Left renal pelvis (tissue), 4 donors: Measurements from ENCODE around the gene KLHL4. TPM values are rescaled to one million over a fixed set of nuclear protein-coding genes. Genes with fewer than 3 reads are reported as not detected.
"Not testable (repeated sequence)": the region's sequence is repeated elsewhere in the genome, so short reads cannot be mapped to it uniquely, and the experiment has no call there.

Experiments used
- DNase-seq, 4 donors: peaks; one replicate each; pipeline ENCODE4 v3.0.0-alpha.2; 2013; ENCODE audit warnings: low read depth in 4 of 4, low spot score in 3 of 4
- polyA plus RNA-seq, 4 donors: library from polyadenylated mRNA; unstranded; fragments of 120-200 nt; gene quantifications; one replicate each; pipeline ENCODE4 v1.2.1, GENCODE V29; 2013; ENCODE audit not compliant: insufficient read length in 4 of 4

Gene KLHL4
- 10 to 100 TPM in 1 of 4 donors, 1 to 10 TPM in 3; 5.7 to 30.3 (median 8.7) TPM for polyA plus RNA-seq

GRCh38 chrX:87517571-87518141, at the start of gene KLHL4:
Gene KLHL4, plus strand, starts transcription at chrX:87517802. Its CDS starts 92 bp downstream, at chrX:87517894.
- DNase-seq: peak; percentile 22 to 58 (median 46)

- DNase-seq: no peak
These were observed 48.7 kb upstream of the KLHL4 start for GRCh38 chrX:87468941-87469340.

- DNase-seq: no peak
These were observed 41.8 kb upstream of the KLHL4 start for GRCh38 chrX:87475793-87476192.

- not testable (repeated sequence) for DNase-seq
These were observed 38.9 kb upstream of the KLHL4 start for GRCh38 chrX:87478703-87479102.

GRCh38 chrX:87489071-87489470, 28.5 kb upstream of the KLHL4 start:
- no peak for DNase-seq

GRCh38 chrX:87515836-87516235, 1.8 kb upstream of the KLHL4 start:
- no peak for DNase-seq

- DNase-seq: no peak
These were observed 883 bp upstream of the KLHL4 start for GRCh38 chrX:87516717-87517121.

- no peak for DNase-seq
These were observed 902 bp downstream of the KLHL4 start for GRCh38 chrX:87518504-87518903.

GRCh38 chrX:87525771-87526229, 8.2 kb downstream of the KLHL4 start:
- DNase-seq: no peak

- DNase-seq: no peak
These were observed 8.7 kb downstream of the KLHL4 start for GRCh38 chrX:87526281-87526680.

GRCh38 chrX:87528487-87528886, 10.9 kb downstream of the KLHL4 start:
- no peak for DNase-seq

GRCh38 chrX:87571964-87572363, 54.4 kb downstream of the KLHL4 start:
- DNase-seq: no peak

- no peak for DNase-seq
These were observed 55.3 kb downstream of the KLHL4 start for GRCh38 chrX:87572901-87573300.

- DNase-seq: no peak
These were observed 61.4 kb downstream of the KLHL4 start for GRCh38 chrX:87578978-87579377.

- DNase-seq: no peak
These were observed 63.3 kb downstream of the KLHL4 start for GRCh38 chrX:87580862-87581261.

- DNase-seq: no peak
These were observed 64.9 kb downstream of the KLHL4 start for GRCh38 chrX:87582453-87582852.

- DNase-seq: no peak
These were observed 66.1 kb downstream of the KLHL4 start for GRCh38 chrX:87583679-87584078.

GRCh38 chrX:87616371-87616770, 98.8 kb downstream of the KLHL4 start:
- no peak for DNase-seq

GRCh38 chrX:87621697-87622096, 104.1 kb downstream of the KLHL4 start:
- peak in 2 of 4 donors; percentile 2 to 16 for DNase-seq

- DNase-seq: no peak
These were observed 109.4 kb downstream of the KLHL4 start for GRCh38 chrX:87626996-87627395.

GRCh38 chrX:87634361-87634760, 116.8 kb downstream of the KLHL4 start:
- DNase-seq: no peak

- no peak for DNase-seq
These were observed 118.9 kb downstream of the KLHL4 start for GRCh38 chrX:87636533-87636932.

- DNase-seq: not testable (repeated sequence)
These were observed 123.8 kb downstream of the KLHL4 start for GRCh38 chrX:87641439-87641838.
